HPDE6-E6E7 (cell line): ENCODE data around the gene SPATA25.
"Not testable (repeated sequence)": the region's sequence is repeated elsewhere in the genome, so short reads cannot be mapped to it uniquely, and the experiment has no call there.

Experiments
- DNase-seq: peaks from one replicate; pipeline ENCODE4 v3.0.0; 2011; ENCODE audit warnings: missing footprints; ENCODE audit errors: extremely low spot score

Gene SPATA25

DNA sequence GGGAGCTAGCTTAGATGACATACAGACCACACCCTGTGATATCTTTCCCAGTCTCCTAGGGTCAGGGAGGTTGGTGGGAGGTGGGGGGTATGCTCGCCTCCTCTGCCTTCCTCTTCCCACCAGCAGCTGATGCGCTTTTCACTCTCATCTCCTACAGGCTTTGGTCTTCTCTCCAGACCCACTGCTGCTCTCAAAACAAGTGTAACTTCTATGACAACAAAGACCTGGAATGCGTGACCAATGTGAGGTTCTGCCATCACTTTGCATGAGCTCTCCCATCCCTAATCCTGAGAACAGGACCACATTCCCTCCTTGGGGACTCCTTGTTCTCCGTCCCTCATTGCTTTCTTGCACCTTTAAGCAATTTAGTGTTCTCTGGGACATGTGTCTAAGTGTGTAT lies 6.4 kb upstream of the SPATA25 start:
- no peak for DNase-seq

DNA sequence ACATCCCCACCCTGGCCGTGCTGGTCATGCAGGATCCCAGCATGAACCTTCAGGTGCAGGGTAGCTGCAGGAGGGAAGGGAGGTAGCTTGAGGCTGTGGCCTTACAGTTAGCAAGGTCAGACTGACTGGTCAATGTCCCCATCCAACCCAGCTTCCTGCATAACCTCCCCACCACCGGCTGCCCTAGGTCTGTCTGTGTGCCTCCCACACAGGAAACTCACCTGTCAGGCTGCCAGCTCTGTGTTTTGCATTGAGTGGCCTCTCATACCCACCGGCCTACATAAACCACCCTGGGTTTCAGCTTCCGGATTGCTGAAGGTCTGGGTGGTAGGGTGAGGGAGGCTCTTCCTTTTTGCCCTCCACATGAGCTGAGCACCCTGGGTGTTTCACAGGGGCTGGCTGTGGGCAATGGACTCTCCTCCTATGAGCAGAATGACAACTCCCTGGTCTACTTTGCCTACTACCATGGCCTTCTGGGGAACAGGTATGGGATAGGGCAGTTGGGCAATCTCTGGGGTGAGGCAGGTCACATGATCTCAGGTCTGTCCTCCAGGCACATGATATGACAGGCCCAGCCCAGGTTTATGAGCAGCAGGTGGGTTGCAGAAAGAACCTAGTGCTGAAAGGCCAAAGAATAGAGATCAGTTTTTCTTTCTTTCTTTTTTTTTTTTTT lies 5.5 kb upstream of the SPATA25 start:
- peak; percentile 54 for DNase-seq

DNA sequence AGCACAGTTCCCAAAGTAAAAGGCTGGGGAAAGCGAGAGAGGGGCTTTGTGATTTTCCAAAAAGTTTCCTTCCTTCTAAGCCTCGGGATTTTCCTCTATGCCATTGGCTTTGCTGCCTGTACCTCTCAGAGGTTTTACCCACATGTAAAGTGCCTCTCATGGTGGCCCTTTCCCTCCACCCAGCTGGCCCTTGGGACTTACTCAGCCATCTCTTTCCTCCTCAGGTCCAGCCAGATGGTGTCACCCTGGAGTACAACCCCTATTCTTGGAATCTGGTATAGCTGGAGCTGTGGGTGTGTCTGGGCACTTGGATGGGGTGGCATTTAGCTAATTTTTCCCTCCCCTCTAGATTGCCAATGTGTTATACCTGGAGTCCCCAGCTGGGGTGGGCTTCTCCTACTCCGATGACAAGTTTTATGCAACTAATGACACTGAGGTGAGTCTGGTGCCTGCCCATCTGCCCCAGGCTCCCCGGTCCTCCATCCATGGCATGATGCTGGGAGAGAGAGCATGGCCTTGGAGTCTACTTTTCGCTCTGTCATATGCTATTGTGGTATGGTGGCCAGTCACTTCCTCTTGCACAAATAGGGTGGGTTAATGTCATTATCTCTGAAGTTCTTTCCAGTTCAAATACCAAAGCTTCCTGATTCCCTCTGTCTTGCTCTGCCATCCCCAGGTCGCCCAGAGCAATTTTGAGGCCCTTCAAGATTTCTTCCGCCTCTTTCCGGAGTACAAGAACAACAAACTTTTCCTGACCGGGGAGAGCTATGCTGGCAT lies 4.8 kb upstream of the SPATA25 start:
- DNase-seq = peak; percentile 69

DNA sequence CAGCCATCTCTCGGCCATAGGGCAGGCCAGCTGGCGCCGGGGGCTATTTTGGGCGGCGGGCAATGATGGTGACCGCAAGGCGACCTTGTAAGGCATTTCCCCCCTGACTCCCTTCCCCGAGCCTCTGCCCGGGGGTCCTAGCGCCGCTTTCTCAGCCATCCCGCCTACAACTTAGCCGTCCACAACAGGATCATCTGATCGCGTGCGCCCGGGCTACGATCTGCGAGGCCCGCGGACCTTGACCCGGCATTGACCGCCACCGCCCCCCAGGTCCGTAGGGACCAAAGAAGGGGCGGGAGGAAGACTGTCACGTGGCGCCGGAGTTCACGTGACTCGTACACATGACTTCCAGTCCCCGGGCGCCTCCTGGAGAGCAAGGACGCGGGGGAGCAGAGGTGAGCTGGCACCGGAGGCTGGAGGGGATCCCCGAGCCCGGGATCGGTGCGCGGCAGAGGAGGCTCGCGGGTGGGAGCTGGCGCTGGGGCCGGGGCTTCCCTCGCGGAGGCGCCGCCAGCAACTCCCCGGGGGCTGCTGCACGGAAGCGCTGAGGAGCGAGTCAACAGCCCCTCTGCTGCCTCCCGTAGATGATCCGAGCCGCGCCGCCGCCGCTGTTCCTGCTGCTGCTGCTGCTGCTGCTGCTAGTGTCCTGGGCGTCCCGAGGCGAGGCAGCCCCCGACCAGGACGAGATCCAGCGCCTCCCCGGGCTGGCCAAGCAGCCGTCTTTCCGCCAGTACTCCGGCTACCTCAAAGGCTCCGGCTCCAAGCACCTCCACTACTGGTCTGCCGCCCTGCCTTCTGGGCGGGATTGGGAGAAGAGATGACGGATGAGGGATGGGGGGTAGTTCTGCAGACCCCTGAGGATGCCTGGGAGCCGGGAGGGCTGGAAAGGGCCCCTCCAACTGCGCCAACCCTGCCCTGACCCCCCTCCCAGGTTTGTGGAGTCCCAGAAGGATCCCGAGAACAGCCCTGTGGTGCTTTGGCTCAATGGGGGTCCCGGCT lies 3.9 kb upstream of the SPATA25 start, which contains the start of the genes CTSA and NEURL2:
Gene CTSA (plus strand): TSS at position 351 of the 999 bp plus-strand sequence. CDS start 234 bp downstream, at position 585.
Gene NEURL2 (minus strand): TSS at position 224 of the 999 bp plus-strand sequence. CDS start 217 bp downstream, at position 7.
- DNase-seq = peak; percentile 100

DNA sequence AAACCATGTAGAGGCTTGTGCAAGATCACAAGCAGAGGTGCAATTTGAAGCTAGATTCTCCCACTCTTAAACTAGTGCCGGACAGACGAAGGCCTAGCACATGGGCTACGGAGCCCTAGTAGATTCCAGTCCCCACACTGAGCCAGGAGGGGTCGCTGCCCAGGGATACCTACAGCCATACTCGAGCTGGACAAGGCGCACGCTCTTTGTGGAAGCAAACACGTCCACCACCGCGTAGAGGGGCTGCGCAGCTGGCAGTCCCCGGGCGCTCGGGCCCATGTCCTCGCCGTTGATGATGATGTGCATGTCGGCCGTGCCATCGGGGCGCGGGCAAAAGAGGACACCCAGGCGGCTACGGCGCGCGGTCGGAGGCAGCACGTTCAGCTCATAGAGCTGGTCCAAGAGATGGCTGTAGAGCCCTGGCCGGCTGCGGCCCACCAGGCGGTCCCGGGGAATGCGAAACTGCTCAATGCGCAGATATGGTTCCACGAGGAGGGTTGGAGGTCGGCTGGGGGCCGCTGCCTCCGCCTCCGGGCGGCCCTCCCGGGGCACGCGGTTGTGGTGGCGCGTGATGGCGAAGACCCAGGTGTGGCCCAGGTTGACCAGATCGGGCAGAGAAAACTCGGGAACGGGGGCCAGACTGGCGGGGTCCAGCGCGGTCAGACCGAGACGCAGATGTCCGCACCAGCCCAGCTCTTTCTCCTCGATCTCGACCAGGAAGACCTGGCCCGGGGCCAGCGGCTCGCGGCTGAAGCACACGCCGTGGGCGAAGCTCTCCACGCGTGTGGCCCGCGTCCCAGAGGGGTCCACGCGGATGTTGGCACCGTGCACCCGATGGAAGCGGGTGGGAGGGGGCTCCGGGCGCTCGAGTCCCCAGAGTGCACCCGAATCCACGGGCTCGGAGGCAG lies 2.9 kb upstream of the SPATA25 start:
- peak; percentile 53 for DNase-seq

DNA sequence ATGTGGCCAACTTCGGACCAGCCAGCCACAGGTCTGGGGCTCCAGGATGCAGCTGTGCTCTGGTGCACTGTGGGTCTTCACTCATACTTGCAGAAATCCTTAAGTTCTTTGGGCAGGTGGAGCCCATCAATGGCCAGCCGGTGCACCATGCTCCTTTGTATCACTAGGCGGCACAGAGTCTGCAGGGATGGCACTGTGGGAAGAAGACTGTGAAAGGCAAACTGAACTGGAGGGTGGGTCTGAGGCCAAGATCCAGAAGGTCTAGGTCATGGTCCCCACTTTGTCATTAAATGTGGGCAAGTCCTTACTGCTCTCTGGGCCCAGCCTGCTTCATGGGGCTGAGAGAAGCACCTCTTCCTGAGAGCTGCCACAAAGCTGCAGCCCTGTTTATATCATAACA lies 1.3 kb upstream of the SPATA25 start:
- DNase-seq = no peak

DNA sequence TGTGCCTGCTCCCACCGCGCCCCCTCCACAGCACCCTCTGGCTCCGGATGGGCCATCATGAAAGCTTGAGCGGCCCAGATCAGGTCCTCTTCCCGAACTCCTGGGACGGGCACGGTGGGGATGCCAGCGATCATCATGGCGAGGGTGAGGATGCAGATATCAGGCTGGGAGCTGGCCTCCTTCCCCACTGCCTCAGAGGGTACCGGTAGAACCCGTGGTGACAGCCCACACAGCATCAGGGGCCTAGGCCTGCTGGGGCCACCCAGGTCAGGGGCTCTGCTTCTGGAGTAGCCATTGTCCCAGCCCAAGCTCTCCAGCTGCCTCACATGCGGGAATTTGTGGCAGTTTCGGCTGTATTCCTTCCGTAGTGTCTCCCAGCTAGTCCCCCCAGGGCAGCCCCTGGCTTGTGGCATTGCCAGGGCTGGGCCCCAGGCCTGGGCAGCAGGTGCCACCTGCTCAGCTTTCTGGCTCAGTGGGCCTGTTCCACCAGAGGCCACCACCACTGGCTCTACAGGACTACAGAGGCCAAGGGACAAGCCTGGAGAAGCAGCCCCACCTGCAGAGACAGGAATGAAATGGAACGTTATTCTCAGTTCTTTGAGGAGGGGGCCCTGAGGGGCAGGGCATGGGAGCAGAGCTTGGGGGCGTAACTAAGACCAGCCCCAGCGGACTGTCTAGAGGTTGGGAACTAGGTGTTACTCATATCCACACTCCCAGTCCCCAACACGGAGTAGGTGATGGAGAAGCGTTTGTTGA lies 654 bp downstream of the SPATA25 start:
- no peak for DNase-seq

DNA sequence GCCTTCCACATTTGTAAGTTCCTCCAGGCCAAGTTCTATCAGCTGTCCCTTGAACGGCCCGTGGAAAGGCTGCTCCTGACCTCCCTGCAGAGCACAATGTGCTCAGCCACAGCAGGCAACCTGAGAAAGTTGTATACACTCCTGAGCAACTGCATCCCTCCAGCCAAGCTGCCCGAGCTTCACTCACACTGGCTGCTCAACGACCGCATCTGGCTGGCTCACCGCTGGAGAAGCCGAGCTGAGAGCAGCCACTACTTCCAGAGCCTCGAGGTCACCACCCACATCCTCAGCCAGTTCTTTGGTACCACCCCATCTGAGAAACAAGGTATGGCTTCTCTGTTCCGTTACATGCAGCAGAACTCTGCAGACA lies 4.3 kb downstream of the SPATA25 start:
- DNase-seq = no peak

DNA sequence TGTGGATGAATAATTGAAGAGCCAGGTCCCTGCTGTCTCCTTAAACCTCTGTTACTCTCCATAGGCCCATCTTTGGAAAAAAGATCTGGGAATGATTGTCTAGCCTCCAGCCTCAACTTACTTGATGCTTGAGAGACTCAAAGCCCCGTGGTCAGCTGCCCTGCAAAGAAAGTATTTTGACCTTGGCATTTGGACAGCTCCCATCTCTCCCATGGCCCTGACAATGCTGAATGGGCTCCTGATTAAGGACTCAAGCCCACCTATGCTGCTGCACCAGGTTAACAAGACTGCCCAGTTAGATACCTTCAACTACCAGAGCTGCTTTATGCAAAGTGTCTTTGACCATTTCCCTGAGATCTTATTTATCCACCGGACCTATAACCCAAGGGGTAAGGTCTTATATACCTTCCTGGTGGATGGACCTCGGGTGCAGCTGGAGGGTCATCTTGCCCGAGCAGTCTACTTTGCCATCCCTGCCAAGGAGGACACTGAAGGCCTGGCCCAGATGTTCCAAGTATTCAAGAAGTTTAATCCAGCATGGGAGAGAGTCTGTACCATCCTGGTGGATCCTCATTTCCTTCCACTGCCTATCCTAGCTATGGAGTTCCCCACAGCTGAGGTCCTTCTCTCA lies 4.8 kb downstream of the SPATA25 start:
- no peak for DNase-seq

DNA sequence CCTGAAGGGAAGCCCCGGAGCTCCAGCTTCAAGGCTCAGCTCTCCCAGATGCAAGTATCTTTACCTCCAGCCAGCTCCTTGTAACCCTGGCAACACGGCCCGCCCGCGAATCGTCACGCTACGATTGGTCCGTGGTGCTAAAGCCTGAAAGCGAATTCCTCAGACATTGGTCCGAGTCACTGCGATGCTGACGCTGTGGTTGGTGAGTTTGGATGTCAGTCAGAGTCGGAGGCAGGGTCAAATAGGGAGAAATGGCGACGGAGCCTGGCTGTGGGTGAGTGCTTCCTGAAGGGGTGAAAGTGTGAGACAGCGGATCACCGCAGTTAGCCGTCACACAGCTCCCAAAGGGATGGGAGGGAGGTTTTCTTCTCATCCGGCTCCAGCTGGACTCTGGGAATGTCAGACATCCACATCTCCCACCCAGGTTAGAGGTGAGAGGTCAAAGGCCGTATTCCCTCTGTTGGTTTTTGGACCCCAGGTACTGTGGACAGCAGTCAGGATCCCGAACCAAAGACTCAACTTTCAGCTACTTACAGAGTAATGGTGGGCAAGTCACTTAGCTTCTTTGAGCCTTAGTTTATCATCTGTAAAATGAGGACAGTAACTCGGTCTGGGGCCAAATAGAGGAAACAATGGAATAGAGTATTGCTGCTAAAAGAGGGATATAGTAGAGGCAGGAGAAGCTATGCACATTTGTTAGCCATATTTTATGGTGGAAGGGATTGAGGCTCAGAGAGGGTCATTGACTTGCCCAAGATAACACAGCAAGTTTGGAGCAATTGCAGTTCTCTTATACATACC lies 6.2 kb downstream of the SPATA25 start, which contains the start of gene ZSWIM1:
Gene ZSWIM1 (plus strand): TSS at position 240 of the 801 bp plus-strand sequence. CDS start 1,366 bp downstream, outside the sequence.
- peak; percentile 100 for DNase-seq

DNA sequence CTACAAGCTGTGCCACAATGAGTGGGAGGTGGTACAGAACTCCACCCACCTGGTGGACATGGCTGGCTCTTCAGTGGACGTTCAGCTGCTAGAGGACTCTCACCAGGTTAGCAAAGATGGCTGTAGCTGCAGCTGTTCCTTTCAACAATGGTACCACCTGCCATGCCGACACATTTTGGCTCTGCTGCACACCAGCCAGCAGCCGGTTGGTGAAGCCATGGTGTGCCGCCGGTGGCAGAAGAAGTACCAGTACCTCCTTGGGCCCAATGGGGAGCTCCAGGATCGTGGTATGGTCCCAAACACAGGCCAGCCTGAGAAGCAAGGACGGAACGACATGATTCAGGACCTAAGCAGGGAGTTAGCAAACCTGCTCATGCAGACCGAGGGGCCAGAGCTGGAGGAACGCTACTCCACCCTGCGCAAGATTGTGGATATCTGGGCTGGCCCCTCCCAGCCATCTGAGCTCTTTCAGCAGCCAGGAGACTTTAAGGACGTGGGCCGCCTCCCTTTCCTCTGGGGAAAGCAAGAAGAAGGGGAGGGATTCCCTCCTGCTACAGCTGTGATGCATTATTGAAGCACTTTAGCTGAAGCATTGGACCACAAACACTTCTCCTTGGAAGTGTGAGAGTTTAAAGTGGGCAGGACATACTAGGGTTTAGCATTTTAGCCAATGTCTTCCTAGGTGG lies 9.2 kb downstream of the SPATA25 start:
- DNase-seq = no peak

DNA sequence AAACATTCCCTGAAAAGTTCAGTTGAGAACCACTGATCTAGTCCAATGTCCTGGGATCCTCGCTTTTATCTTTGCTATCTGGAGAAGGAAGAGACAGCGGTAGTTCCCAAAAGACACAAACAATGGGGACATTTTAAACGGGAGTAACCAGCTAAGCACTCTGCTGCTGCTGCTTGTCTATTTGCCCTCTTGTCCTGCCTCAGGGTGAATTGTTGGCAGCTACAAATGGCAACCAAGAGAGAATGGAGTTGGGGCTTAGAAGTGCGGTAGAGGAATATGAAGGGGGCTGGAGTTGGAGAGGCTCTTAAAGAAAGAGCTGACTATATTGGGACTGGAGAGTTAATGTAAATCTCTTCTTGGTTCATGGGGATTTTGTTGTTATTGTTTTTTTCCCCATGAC lies 12.8 kb downstream of the SPATA25 start:
- DNase-seq = no peak

DNA sequence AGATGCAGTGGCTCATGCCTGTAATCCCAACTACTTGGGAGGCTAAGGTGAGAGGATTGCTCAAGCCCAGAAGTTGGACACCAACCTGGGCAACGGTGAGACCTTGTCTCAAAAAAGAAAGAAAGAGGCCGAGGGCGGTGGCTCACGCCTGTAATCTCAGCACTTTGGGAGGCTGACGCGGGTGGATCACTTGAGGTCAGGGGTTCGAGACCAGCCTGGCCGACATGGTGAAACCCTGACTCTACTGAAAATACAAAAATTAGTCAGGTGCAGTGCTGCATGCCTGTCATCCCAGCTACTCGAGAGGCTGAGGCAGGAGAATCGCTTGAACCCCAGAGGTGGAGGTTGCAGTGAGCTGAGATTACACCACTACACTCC lies 13.3 kb downstream of the SPATA25 start:
- DNase-seq = not testable (repeated sequence)

DNA sequence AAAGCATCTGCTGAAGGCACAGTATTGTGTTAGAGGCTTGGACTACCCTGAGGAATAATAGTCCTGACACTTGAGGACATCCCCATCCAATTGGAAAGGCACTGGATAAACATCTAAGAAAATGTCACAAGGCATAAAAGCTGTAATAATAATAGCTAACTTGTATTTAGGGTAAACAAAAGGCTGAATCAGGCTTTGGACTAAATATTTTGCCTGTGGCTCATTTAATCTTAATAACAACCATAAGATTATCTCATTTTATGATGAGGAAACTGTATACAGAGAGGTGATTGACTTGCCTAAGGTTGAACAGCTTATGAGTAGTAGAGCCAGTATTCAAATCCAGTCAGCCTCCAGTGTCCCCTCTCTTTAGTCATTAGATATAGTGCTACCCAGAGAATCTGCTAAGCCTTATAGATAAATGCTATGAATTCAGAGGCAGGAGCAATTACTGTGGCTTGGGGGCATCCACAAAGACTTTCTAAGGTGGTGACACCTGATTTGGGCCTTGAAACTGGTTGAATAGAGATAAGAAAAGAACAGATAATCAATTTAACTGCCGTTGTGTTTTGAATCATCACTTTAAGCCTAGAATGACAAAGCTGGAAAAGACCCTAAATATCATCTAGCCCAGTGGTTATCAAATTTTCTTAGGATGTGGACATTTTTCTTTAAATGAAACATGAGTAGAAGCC lies 13.9 kb downstream of the SPATA25 start:
- DNase-seq = no peak

DNA sequence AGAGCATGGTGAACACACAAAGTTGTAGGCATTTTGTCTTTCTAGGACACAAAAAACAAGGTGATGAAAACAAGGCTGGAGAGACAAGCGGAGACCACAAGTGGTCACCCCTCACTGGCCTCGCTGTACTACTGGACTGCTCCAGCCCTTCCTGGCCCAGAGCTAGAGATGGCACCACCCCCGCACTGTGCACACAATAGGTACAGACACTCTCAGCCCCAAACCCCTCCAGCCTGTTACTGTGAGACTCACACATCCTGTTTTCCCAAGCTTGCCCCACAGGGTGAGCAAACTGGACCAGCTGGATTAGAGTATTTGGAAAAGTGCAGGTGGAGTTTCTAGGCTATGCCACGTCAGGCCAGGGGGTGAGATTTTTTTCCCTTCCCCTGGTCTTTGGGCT lies 14.8 kb downstream of the SPATA25 start:
- no peak for DNase-seq

DNA sequence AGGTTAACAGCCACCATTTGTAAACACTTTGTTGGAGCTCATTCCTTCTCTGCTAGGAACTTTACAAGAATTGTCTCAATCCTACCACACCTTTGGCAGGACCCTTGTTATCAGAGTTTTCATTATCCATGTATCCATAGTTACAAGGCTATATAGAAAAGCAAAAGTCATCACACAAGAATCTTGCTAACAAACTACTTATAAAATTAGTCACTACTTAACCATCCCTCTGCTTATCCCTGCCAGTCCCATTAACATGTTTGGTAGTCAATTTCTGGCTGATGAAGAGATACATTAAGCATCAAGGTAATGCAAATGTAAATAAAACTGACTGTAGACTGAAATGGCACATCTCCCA lies 19.6 kb downstream of the SPATA25 start:
- DNase-seq = peak; percentile 47

DNA sequence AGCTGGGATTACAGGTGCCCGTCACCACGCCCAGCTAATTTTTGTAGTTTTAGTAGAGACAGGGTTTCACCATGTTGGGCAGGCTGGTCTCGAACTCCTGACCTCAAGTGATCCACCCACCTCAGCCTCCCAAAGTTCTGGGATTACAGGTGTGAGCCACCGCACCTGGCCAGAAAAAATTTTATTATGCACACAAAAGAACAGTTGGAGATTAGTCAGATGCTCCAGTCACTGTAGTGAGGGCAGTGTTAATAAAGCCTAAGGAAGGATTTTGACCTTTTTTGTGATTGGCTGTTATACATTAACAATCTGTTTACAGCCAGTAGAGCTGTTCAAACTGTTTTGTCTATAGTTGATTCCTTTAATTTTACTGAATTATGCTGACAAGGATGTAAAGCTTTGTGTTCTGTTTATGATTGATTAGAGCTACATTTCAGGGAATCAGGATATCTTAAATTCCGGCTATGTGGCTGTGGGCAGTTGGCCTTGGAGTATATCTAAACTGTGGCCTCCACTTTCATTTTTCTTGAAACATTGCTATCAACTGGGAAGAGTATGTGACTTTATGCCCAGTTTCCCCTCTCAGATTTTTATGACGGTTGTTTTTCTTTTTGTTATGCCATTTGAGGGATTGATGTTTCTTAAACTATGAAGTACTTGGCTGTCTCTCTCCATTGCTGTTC lies 20.1 kb downstream of the SPATA25 start:
- DNase-seq = no peak
